CD4-positive, alpha-beta memory T cell (primary cell): ENCODE data around the gene HOXA10. TPM values are rescaled to one million over a fixed set of nuclear protein-coding genes. Genes with fewer than 3 reads are reported as not detected.

Experiments used
- CTCF ChIA-PET: fragments of 350-600 bp; sonication (Branson Sonifier 250); formaldehyde crosslinking; loops from one replicate; lab custom pipeline; 2021; ENCODE audit warnings: inconsistent platforms; ENCODE audit not compliant: partially characterized antibody; lab: Charles Lee
- POLR2A ChIA-PET: fragments of 350-600 bp; sonication (Branson Sonifier 250); formaldehyde crosslinking; loops from one replicate; lab custom pipeline; 2021; ENCODE audit not compliant: partially characterized antibody; lab: Charles Lee
- DNase-seq, 5 donors: peaks; one replicate each; pipeline versions ENCODE4 v3.0.0 to v3.0.0-alpha.2; 2020 to 2022; ENCODE audit warnings: mixed read lengths in 1 of 5
- H3K27ac ChIP-seq: one replicate; pipeline ENCODE4 v1.7.0; 2013; ENCODE audit warnings: low read depth, low read length
- H3K27me3 ChIP-seq: 2 replicates; pipeline ENCODE4 v1.7.0; 2013; ENCODE audit warnings: mild to moderate bottlenecking, low read length, moderate library complexity; ENCODE audit not compliant: insufficient read depth
- H3K36me3 ChIP-seq: 2 replicates; pipeline ENCODE4 v1.7.0; 2013; ENCODE audit warnings: mild to moderate bottlenecking, low read length, moderate library complexity; ENCODE audit not compliant: insufficient read depth
- H3K4me1 ChIP-seq: 2 replicates; pipeline ENCODE4 v1.7.0; 2013; ENCODE audit warnings: mild to moderate bottlenecking, low read length, moderate library complexity; ENCODE audit not compliant: insufficient read depth
- H3K4me3 ChIP-seq, 2 donors: one replicate each; pipeline ENCODE4 v1.7.0; 2013; ENCODE audit warnings: low read length in 2 of 2, mild to moderate bottlenecking in 1 of 2
- H3K9me3 ChIP-seq, 2 donors: one replicate each; pipeline ENCODE4 v1.7.0; 2013; ENCODE audit warnings: low read length in 2 of 2, control low read depth in 1 of 2; ENCODE audit not compliant: control insufficient read depth in 1 of 2
- H3K27ac Mint-ChIP-seq, 7 donors: one replicate each; pipeline ENCODE4 v1.8.0; 2020 to 2021; ENCODE audit warnings: mixed read lengths in 7 of 7, mild to moderate bottlenecking in 6 of 7, inconsistent platforms in 3 of 7, moderate library complexity in 3 of 7
- H3K27me3 Mint-ChIP-seq, 2 donors: one replicate each; pipeline ENCODE4 v1.8.0; 2020 to 2021; ENCODE audit warnings: mixed read lengths in 2 of 2
- H3K36me3 Mint-ChIP-seq, 2 donors: one replicate each; pipeline ENCODE4 v1.8.0; 2020 to 2021; ENCODE audit warnings: mixed read lengths in 2 of 2, inconsistent platforms in 1 of 2, mild to moderate bottlenecking in 1 of 2
- H3K4me1 Mint-ChIP-seq, 4 donors: one replicate each; pipeline ENCODE4 v1.8.0; 2020 to 2021; ENCODE audit warnings: mixed read lengths in 4 of 4, mild to moderate bottlenecking in 1 of 4
- H3K4me3 Mint-ChIP-seq, 8 donors: one replicate each; pipeline ENCODE4 v1.8.0; 2020 to 2021; ENCODE audit warnings: mixed read lengths in 8 of 8, mild to moderate bottlenecking in 7 of 8, moderate library complexity in 6 of 8, inconsistent platforms in 3 of 8
- H3K9me3 Mint-ChIP-seq, 8 donors: one replicate each; pipeline ENCODE4 v1.8.0; 2020 to 2021; ENCODE audit warnings: mixed read lengths in 8 of 8, mild to moderate bottlenecking in 5 of 8, inconsistent platforms in 3 of 8, moderate library complexity in 1 of 8
- intact Hi-C: fragments of 100-400 bp; cut with micrococcal nuclease; formaldehyde crosslinking; loops from one replicate; pipeline ENCODE4 v1.15.1; 2023
- polyA plus RNA-seq, 2 donors: library from polyadenylated mRNA; unstranded; fragments of 300-500 nt; fragmentation: Illumina TruSeq; gene quantifications; one replicate each; pipeline ENCODE4 v1.2.3, GENCODE V29; 2021
- total RNA-seq, 2 experiments: library from RNA; stranded (reverse); gene quantifications; one replicate each; pipeline ENCODE4 v1.2.3, GENCODE V29; 2021

The HOXA10 gene
- total and polyA plus RNA-seq, 4 experiments from 2014 or later, result not detected

GRCh38 chr7:27151931-27152815 is 21.9 kb downstream of the HOXA10 start, which contains the start of gene HOXA3:
TSS of gene HOXA3 (minus strand) at chr7:27152583. CDS start at chr7:27110640, 41,943 bp downstream.
- H3K27ac Mint-ChIP-seq, result peak within 1 kb of the TSS in 5 of 7 donors; percentile 53 to 88 (median 68)
- CTCF ChIA-PET, result interaction anchor here (0.7 to 5.0 kb wide), 5 partner anchors 10 to 471 kb away, joined by 3 to 66 read pairs (median 4); no protein-coding TSS in a partner anchor
- no peaks in the 10 kb centered on the region for H3K9me3 ChIP-seq

DNA sequence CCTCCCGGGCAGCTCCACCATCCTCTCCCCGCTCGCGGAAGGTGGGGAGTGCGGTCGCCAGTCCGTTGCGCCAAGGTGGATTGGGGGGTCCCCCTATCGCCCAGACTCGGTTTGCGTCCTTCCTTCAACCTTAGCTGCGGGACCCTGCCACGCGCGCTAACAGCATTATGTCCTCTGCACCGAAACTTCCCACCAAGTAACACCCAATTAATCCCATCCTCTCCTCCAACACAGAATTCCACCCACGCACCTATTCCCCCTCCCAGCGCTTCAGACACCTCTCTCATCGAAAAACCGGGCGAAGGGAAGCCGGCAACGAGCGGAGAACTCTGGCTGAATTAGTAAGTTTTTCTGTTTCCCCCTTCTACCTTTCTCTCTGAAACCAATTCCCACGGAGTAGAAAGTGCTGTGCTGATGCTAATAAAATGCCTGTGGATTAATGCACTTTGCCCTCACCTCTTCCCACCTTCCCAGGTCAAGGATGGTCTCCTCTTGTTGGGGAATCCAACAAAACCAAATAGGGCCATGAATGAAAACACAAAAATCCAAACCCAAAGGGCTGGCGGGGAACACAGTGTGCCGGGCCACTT is 22.7 kb downstream of the HOXA10 start:
- no peaks in the 10 kb centered on the region for H3K36me3 Mint-ChIP-seq
- H3K9me3 Mint-ChIP-seq, result peaks cover 0 to 22% (median 0%) of the 10 kb centered on the region in 8 donors
- intact Hi-C loops, result loop anchor here (1.0 to 5.0 kb wide), 2 partner anchors 10 to 1899 kb away; no protein-coding TSS in a partner anchor
- H3K4me1 Mint-ChIP-seq, result peaks cover 27 to 66% (median 47%) of the 10 kb centered on the region in 4 donors
- no peaks in the 10 kb centered on the region for H3K9me3 ChIP-seq
- no peak for DNase-seq
- ChIA-PET CTCF (interaction anchor here (1.0 to 5.0 kb wide), 12 partner anchors 8 to 1295 kb away, joined by 3 to 66 read pairs (median 5); no protein-coding TSS in a partner anchor), POLR2A (no interaction called here)
- peaks cover 78 to 79% of the 10 kb centered on the region in 2 donors for H3K27me3 Mint-ChIP-seq
- no peak overlapping the region for H3K27ac ChIP-seq
- H3K4me3 ChIP-seq, result peak overlapping the region in 1 of 2 donors; percentile 36
- peak overlapping the region in 5 of 7 donors; percentile 53 to 70 (median 68) for H3K27ac Mint-ChIP-seq
- peak overlapping the region; percentile 74 to 92 (median 83) for H3K4me3 Mint-ChIP-seq
- peaks cover 93% of the 10 kb centered on the region for H3K27me3 ChIP-seq
- no peaks in the 10 kb centered on the region for H3K36me3 ChIP-seq
- peaks cover 49% of the 10 kb centered on the region for H3K4me1 ChIP-seq

More at GRCh38 chr7:27151931-27152815, 21.9 kb downstream of the HOXA10 start, which contains the start of gene HOXA3:
- Histone ChIP-seq H3K36me3 (no peaks in the 10 kb centered on the region), H3K4me3 (no peak within 1 kb of the TSS), H3K27me3 (peaks cover 90% of the 10 kb centered on the region), H3K27ac (no peak within 1 kb of the TSS), H3K4me1 (peaks cover 51% of the 10 kb centered on the region)
- peaks cover 75 to 78% of the 10 kb centered on the region in 2 donors for H3K27me3 Mint-ChIP-seq
- peak in 1 of 5 donors; percentile 33 for DNase-seq
- H3K36me3 Mint-ChIP-seq, result no peaks in the 10 kb centered on the region
- H3K9me3 Mint-ChIP-seq, result peaks cover 0 to 27% (median 0%) of the 10 kb centered on the region in 8 donors
- POLR2A ChIA-PET, result no interaction called here
- intact Hi-C loops, result loop anchor here (1.0 to 5.0 kb wide), 2 partner anchors 9 to 1900 kb away; no protein-coding TSS in a partner anchor
- peaks cover 30 to 71% (median 46%) of the 10 kb centered on the region in 4 donors for H3K4me1 Mint-ChIP-seq
- H3K4me3 Mint-ChIP-seq, result peak within 1 kb of the TSS; percentile 74 to 92 (median 83)

DNA sequence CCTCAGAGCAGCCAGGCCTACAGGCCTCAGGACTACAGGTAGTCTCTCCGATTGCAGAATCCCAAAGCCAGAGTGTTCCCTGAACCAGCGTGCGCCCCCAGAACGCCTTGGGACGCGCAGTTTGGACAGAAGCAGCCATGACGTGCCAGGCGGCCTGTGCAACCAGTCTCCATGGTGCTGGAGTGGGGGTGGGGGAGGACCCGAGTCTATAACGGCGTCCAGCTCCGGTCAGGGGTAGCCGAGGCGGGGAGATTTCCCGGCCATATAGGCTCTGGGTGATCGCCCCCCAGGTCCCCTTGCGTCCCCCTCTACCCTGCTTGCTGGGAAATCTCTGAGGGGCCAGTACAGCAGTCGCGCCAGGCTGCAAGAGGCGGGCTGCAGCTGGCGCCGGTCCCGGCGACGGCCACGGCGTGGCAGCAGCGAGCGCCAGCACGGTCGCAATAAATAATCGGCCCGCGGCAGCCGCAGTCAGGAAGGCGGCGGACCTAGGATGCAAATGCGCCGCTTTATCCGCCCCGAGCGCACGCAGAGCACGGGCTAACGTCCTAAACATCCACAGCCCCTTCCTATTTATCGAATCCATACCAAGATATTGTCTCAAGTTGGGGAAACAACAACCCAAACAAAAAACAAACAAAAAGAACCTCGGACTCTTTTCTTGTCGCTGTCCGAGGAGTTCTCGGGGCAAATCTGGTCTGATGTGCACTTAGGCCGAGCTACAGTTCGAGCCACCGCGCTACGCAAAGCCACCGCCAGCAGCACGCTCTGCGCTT is 23.4 kb downstream of the HOXA10 start:
- H3K4me1 Mint-ChIP-seq, result peaks cover 24 to 61% (median 43%) of the 10 kb centered on the region in 4 donors
- H3K27ac Mint-ChIP-seq, result peak overlapping the region in 2 of 7 donors; percentile 48 to 69
- H3K27ac ChIP-seq, result no peak overlapping the region
- peak overlapping the region in 1 of 2 donors; percentile 36 for H3K4me3 ChIP-seq
- no peaks in the 10 kb centered on the region for H3K36me3 ChIP-seq
- H3K9me3 ChIP-seq, result no peaks in the 10 kb centered on the region
- H3K36me3 Mint-ChIP-seq, result no peaks in the 10 kb centered on the region
- peak overlapping the region; percentile 74 to 92 (median 83) for H3K4me3 Mint-ChIP-seq
- ChIA-PET POLR2A (interaction anchor here (1.0 to 1.1 kb wide), 2 partner anchors 20 to 42 kb away, joined by 3 to 4 read pairs; partner anchors contain the start of gene HOXA4), CTCF (interaction anchor here (0.8 to 5.0 kb wide), 20 partner anchors 8 to 1295 kb away, joined by 3 to 66 read pairs (median 4); no protein-coding TSS in a partner anchor)
- intact Hi-C loops, result loop anchor here (1.0 to 5.0 kb wide), 2 partner anchors 11 to 1898 kb away; no protein-coding TSS in a partner anchor
- peaks cover 0 to 16% (median 0%) of the 10 kb centered on the region in 8 donors for H3K9me3 Mint-ChIP-seq
- DNase-seq, result peak; percentile 57 to 68 (median 65)
- peaks cover 78 to 81% of the 10 kb centered on the region in 2 donors for H3K27me3 Mint-ChIP-seq
- peaks cover 42% of the 10 kb centered on the region for H3K4me1 ChIP-seq
- H3K27me3 ChIP-seq, result peaks cover 93% of the 10 kb centered on the region

- H3K27ac Mint-ChIP-seq, result peak overlapping the region in 1 of 7 donors; percentile 64
- Histone ChIP-seq H3K9me3 (no peaks in the 10 kb centered on the region), H3K4me3 (no peak overlapping the region)
These were observed 24.1 kb downstream of the HOXA10 start for GRCh38 chr7:27149842-27150567.

DNA sequence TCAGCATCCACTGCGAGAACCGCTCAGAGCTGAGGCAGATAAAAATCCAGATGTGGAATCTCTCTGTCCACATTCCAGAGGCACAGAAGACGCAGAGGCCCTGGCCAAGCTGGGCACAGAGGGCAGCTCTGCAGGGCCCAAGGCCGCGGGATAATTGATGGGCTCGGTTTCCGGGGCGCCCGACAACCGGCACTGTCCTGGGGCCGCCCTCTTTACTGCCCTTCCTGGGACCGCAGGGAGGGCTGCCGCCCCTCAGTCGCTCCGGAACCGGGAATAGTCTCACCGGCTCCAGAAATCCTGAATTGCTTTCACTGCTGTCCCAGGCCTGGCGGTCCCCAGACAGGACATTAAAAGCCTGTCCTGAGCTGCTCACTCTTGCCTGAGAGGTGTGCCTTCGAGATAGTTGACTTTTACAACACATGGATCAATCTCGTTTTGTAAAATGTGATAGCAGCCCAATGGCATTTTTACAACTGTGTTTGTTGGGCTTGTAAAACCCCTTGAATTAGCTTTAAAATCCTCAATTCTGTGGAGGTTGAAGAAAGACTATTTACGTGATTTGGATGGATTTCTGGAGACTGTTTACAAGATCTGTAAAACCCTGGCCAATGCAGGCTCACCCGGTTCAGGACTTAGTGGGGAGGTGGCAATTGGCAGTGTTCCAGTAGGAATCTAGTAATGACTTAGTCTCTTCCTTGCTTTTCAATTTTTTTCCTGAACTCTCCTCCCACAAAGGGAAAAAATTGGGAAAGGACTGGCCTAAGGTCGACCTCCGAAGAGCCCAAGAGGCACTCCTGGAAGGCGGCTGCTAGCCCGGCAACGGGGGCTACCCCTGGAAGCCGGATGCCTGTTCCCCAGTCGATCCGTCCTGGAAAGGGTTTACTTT is 25.1 kb downstream of the HOXA10 start:
- no peak for DNase-seq
- H3K27me3 ChIP-seq, result peaks cover 75% of the 10 kb centered on the region
- H3K27ac ChIP-seq, result no peak overlapping the region
- H3K9me3 ChIP-seq, result no peaks in the 10 kb centered on the region
- H3K36me3 ChIP-seq, result no peaks in the 10 kb centered on the region
- POLR2A ChIA-PET, result interaction anchor here (0.9 kb wide), 1 partner anchor 17 kb away, joined by 3 read pairs; no protein-coding TSS in a partner anchor
- Mint-ChIP-seq H3K4me1 (peaks cover 17 to 43% (median 31%) of the 10 kb centered on the region in 4 donors), H3K9me3 (peaks cover 0 to 2% (median 0%) of the 10 kb centered on the region in 8 donors), H3K4me3 (peak overlapping the region in 1 of 8 donors; percentile 67), H3K36me3 (no peaks in the 10 kb centered on the region), H3K27me3 (peaks cover 62 to 72% of the 10 kb centered on the region in 2 donors), H3K27ac (peak overlapping the region in 2 of 7 donors; percentile 57 to 64)
- CTCF ChIA-PET, result interaction anchor here (0.8 to 5.0 kb wide), 13 partner anchors 8 to 1257 kb away, joined by 3 to 66 read pairs (median 6); no protein-coding TSS in a partner anchor
- intact Hi-C loops, result loop anchor here (5.0 kb wide), 1 partner anchor 117 kb away; no protein-coding TSS in a partner anchor
- peaks cover 26% of the 10 kb centered on the region for H3K4me1 ChIP-seq
- no peak overlapping the region for H3K4me3 ChIP-seq

More at GRCh38 chr7:27149842-27150567, 24.1 kb downstream of the HOXA10 start:
- ChIA-PET POLR2A (interaction anchor here (0.9 to 1.1 kb wide), 3 partner anchors 16 to 43 kb away, joined by 3 to 4 read pairs (median 3); partner anchors contain the start of gene HOXA4), CTCF (interaction anchor here (0.8 to 5.0 kb wide), 18 partner anchors 9 to 1294 kb away, joined by 3 to 66 read pairs (median 5); no protein-coding TSS in a partner anchor)
- Histone ChIP-seq H3K27me3 (peaks cover 85% of the 10 kb centered on the region), H3K36me3 (no peaks in the 10 kb centered on the region), H3K4me1 (peaks cover 35% of the 10 kb centered on the region), H3K27ac (no peak overlapping the region)
- peaks cover 0 to 8% (median 0%) of the 10 kb centered on the region in 8 donors for H3K9me3 Mint-ChIP-seq
- peak in 1 of 5 donors; percentile 29 for DNase-seq
- H3K4me3 Mint-ChIP-seq, result peak overlapping the region in 5 of 8 donors; percentile 39 to 83 (median 46)
- intact Hi-C loops, result loop anchor here (5.0 kb wide), 2 partner anchors 118 to 1898 kb away; no protein-coding TSS in a partner anchor
- peaks cover 71 to 78% of the 10 kb centered on the region in 2 donors for H3K27me3 Mint-ChIP-seq
- peaks cover 20 to 53% (median 37%) of the 10 kb centered on the region in 4 donors for H3K4me1 Mint-ChIP-seq
- H3K36me3 Mint-ChIP-seq, result no peaks in the 10 kb centered on the region
